Putamen (tissue), 1 donor: ENCODE measurements around the gene UTP3.
"Not testable (repeated sequence)": the region's sequence is repeated elsewhere in the genome, so short reads cannot be mapped to it uniquely, and the experiment has no call there.

Experiments
- DNase-seq: peaks from one replicate; pipeline ENCODE4 v3.0.0-alpha.2; 2016; ENCODE audit warnings: low spot score

The UTP3 gene

DNA sequence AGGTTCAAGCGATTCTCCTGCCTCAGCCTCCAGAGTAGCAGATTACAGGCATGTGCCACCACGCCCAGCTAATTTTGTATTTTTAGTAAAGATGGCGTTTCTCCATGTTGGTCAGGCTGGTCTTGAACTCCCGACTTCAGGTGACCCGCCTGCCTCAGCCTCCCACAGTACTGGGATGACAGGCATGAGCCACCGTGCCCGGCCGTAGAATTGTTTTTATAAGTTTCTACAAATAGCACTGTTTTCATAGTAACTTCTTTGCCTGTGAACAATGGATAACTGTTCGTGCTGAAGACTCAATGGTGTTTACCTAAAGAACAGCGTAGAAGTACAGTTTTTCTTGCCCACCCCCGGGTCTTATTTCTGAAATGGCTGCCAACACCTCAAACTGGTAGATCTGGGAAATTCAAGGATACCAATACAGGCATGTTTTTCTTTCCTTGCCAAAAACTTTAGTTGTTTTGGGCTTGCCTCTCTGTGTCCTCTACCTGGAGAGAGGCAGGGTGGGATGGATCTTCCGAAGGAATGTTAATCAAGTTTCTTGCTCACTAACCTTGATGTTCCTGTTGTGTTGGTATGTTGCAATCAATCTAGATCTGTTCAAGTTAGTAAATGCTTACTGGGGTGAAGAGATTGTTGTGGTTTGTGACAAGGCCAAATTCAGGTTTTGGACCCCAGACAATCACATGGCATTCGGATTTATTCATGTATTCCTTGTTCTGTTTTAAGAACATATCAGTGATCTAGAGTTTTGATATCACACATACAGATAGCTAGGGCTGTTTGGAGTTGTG lies 30.7 kb downstream of the UTP3 start:
- no peak for DNase-seq

DNA sequence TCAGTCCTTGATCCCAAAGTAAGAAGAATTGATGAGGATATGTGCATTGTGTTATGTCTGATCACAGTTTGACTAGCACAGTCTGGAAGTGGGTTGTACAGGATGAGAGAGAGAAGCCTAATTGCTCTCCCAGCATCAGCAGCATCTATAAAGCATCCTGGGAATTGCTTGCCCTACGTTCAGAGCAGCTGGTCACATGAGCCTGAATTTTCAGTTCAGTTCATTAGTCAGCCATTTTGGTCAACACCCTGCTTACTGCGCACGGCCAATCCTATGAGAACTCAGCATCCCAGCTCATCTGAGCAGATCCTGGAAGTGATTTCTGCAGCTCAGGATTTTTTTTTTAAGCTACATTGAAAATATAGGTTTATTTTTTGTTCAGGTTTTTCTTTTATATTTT lies 33.4 kb downstream of the UTP3 start, which contains the start of gene RUFY3:
TSS of gene RUFY3 (plus strand) at position 218 of the 400 bp plus-strand sequence. CDS start 610 bp downstream, outside the sequence.
- peak; percentile 96 for DNase-seq

DNA sequence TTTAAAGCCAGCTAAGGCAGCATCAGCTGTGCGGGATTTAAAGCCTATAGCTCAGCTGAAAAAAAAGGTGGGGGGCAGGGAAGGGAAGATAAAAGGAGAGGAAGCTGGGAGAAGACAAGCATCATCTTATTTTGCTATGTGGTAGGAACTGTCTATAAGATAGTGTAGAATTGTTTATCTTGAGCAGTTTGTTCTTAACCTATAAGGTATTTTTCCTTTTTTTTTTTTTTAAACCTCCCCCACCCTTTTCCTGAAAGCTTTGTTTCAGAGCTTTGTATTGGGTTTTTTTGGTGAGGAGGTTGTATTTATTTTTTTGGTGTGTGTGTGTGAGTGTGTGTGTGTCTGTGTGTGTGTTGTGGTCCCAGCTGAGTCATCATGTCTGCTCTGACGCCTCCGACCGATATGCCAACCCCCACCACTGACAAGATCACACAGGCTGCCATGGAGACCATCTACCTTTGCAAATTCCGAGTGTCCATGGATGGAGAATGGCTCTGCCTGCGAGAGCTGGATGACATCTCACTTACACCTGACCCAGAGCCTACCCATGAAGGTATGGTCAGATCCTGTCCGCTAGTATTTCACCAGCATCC lies 34.0 kb downstream of the UTP3 start:
- peak; percentile 48 for DNase-seq

DNA sequence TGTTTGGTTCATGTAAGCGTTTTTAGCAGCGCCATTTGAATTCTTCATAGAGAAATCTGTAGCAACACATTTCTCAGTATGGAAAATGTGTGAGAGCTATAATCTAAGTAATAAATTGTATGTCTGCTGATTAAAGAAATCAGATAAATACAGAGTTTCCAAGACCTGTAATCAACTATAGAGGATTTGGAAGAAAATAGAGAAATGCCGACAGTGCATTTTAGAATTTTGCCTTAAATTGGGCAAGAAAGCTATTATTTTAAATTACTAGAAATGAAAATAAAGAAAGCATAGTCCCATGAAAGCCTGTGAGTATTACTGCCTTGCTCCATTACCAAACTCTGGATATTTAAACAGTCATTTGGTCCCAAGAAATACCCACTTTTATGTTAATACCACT lies 36.1 kb downstream of the UTP3 start:
- no peak for DNase-seq

DNA sequence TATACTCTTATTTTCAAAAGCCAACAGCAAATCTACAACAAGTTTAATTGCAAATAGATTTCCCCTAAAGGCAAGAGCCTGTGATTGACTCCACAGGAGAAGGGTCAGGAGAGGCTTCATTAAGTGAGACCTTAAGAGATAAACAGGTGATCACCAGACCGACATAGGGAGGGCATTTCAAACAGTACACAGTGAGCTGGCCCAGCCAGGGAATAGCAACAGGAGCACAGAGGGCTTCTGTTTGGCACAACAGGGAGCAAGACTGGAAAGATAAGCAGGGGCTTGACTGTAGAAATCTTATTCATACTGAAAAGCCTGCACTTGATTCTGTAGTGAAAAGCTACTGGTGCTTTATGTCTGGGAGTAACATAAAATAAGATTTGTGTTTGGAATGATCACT lies 37.3 kb downstream of the UTP3 start:
- no peak for DNase-seq

DNA sequence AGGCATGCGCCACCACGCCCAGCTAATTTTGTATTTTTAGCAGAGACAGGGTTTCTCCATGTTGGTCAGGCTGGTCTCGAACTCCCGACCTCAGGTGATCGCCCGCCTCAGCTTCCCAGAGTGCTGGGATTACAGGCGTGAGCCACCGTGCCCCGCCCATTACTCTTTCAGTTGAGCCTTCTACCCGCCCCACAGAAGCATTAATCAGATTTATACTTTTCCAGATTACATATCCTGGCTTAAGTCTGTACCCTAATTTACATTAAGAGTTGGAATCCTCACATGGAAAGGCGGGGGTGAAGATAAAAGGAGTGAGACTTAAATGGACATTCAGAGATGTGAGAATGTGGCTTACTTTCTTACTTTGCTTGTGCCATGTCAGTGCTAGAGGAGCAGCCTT lies 38.2 kb downstream of the UTP3 start:
- not testable (repeated sequence) for DNase-seq

DNA sequence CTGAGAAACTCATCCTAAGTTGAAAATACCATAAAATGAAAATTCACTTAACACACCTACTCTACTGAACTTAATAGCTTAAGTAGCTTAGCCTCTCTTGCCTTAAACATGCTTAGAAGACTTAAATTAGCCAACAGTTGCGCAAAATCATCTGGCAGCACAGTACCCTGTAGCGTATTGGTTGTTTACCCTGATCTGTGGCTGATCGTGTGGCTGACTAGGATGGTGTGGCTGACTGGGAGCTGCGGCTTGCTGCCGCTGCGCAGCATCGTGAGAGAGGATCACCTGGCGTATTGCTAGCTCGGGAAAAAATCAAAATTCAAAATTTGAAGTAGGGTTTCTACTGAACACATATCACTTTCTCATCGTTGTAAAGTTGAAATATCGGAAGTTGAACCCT lies 39.8 kb downstream of the UTP3 start:
- no peak for DNase-seq

DNA sequence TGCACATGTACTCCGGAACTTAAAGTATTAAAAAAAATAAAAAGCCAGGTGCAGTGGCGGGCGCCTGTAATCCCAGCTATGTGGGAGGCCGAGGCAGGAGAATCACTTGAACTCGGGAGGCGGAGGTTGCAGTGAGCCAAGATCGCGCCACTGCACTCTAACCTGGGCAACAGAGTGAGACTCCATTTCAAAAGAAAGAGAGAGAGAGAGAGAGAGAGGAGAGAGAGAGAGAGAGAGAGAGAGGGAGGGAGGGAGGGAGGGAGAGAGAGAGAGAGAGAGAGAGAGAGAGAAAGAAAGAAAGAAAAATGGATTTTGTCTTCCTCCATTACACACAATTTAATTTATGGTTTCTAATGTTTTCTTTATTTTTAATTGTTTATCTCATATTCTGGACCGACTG lies 44.5 kb downstream of the UTP3 start:
- DNase-seq, result not testable (repeated sequence)

DNA sequence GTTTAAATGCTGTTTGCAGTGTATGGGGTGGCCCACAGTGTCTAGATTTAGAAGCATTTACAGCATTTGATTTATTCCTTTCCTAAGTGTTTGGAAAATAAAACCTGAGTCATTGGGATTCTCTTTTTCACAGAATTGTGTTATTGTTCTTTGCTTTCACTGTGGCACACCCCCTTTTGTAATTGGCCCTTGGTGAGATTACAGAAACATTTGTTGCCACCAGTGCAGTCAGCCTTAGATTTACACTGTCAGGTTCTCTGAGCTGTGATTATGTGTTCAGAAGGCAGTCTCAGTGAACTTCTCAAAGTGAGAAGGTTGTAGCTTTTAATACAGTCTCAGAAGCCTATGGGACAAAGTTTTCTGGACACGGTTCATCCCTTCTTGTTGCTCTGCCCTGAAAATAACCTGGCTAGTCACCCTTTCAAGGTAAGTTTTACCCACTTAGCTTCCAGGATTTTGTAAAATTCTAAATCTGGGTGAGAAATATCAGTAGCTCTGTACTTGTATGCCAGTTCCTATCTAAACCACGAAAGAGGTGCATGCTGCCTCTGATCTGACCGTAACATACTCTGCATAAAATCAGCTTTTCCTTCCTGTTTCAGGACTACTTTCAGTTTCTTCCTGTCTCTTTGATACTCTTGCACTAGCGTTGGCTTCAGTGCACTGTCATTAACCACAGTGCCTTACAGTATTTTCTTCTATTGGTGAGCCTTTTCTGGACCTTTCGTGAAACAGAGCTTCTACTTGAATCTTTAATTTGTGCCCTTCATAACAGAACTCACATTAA lies 46.0 kb downstream of the UTP3 start:
- DNase-seq, result peak; percentile 49

DNA sequence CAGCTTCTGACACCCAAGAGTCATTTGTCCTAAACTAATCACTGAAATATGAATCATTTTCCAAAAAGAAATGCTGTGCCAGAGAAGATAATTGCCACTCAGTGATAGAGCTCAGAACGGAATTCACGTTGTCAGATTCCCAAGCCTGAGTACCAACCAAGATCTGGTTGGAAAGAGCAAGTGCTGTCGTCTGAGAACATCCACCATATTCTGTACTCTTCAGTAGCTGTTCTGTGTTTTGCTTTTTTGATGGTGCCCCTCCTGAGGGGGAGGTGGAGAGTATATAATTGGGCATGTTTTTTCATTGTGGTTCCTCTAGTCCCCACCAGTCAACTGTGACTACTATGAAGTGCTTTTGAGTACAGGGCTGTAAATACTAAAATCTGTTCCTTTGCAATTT lies 46.6 kb downstream of the UTP3 start:
- no peak for DNase-seq

DNA sequence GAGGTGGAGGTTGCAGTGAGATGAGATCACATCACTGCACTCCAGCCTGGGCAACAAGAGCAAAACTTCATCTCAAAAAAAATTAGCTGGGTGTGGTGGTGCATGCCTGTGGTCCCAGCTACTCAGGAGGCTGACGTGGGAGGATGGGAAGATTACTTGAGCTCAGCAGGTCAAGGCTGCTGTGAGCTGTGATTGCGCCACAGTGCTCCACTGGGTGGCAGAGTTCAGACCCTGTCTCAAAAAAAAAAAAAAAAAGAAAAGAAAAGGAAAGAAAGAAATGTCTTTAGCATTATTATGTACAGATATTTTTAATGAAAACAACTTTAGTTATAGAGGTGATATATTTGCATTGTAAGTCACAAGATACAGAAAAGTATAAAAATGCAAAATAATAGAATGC lies 47.6 kb downstream of the UTP3 start:
- not testable (repeated sequence) for DNase-seq

DNA sequence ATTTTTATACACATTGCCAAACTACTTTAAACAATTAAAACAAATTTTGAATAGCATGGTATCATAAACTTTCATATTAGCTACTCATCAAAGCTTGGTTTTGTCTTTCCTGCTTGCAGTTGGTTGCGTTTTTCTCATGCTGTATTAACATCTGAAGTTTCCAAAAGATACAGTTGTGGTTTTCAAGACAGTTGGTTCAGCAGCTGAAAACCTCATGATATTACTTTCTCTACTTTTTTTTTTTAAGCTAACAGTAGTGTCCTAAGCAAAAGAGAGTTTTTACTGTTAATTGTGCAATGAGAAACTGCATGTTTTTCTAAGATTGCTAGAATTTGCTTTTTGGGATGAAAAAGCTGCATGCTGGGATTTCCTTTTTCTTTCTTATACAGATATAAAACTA lies 48.7 kb downstream of the UTP3 start:
- DNase-seq, result no peak

DNA sequence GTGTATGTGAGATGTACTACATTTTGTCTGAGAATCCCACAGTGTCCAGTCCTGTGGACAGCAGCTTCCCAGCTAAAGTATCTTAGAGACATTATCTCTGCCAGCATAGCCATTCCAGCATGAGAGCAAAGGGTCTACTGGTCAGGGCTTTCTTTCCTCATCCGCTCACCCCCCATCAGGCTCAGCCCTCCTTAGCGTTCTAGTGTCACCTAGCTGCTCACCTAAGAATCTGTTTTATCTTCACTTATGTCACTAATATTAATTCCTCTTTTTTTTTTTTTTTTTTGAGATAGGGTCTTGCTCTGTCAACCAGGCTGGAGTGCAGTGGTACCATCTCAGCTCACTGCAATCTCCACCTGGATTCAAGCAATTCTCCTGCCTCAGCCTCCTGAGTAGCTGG lies 49.1 kb downstream of the UTP3 start:
- DNase-seq, result no peak

DNA sequence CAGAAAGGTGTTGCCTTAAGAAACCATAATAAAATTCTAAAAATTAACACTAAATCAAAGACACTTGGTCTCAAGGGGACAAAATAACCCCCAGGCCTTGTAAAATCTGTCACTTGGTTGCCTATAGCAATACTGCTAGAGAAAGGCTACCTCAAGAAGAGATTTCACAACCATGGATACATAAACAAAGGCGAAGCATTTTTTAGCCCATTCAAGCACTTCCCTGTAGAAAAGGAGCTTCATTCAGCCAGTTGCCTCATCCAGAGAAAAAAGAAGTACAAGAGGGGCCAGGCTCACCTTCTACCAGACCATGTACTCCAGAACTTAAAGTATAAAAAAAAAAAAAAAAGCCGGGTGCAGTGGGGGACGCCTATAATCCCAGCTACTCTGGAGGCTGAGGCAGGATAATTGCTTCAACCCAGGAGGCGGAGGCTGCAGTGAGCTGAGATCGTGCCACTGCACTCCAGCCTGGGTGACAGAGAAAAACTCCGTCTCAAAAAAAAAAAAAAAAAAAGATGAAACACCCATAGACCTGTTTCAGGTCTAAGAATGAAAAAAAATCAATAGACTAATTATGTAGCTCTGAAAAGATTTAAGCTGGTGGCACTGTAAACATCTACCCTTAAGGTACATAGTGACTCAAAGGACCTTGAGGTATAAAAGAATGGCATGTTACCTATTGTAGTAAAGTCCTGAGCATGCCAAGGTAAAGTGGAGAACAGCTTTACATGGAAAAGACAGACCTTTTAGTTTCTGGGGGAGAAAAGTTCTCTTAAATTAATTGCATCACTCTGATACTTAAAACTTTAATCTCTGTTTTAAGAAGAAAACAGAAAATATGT lies 51.4 kb downstream of the UTP3 start:
- no peak for DNase-seq
